GM12878 (cell line): Measurements from ENCODE around the gene SSTR4. TPM values are rescaled to one million over a fixed set of nuclear protein-coding genes. Genes with fewer than 3 reads are reported as not detected.

Source experiments
- ATAC-seq: fragments of 200-7000 bp; cut with Tn5 transposase; 3 replicates; pipeline ENCODE4 v1.9.1; 2020; ENCODE audit warnings: mild to moderate bottlenecking, moderate library complexity
- BruUV-seq: library from RNA; stranded (reverse); fragments of 400-500 nt; replicated peaks from 2 replicates; lab custom pipeline; 2021; lab: Mats Ljungman, UMichigan
- CTCF ChIA-PET: fragments of 300-600 bp; sonication (Branson Sonifier 250); formaldehyde crosslinking; extraction: SDS; loops from one replicate; lab custom pipeline; 2021; ENCODE audit warnings: inconsistent platforms; lab: Yijun Ruan, JAX
- POLR2A ChIA-PET: fragments of 350-600 bp; formaldehyde crosslinking; extraction: SDS; loops from one replicate; lab custom pipeline; 2021; ENCODE audit warnings: inconsistent platforms; lab: Charles Lee
- RAD21 ChIA-PET: fragments of 300-600 bp; sonication (Branson Sonifier 250); formaldehyde crosslinking; loops from one replicate; lab custom pipeline; 2023; ENCODE audit warnings: antibody characterized with exemption; ENCODE audit not compliant: unreplicated experiment; lab: Charles Lee
- SMC1A ChIA-PET: fragments of 300-600 bp; sonication (Branson Sonifier 250); formaldehyde crosslinking; loops from one replicate; lab custom pipeline; 2023; ENCODE audit not compliant: unreplicated experiment, uncharacterized antibody; lab: Charles Lee
- DNase-seq: peaks from one replicate; pipeline ENCODE4 v3.0.0-alpha.2; 2011; ENCODE audit warnings: low read depth, low spot score
- FAIRE-seq: peaks from 3 replicates; lab custom pipeline; 2011; peaks lifted over from hg19 to GRCh38; lab: Jason Lieb, UNC
- H2AFZ ChIP-seq: 2 replicates; pipeline ENCODE4 v1.6.0; 2011; ENCODE audit warnings: low read depth, low read length, control low read depth; ENCODE audit not compliant: control insufficient read depth
- H3K27ac ChIP-seq: 2 replicates; pipeline ENCODE4 v1.5.1; 2011; ENCODE audit warnings: control low read depth; ENCODE audit not compliant: control insufficient read depth, insufficient read depth
- H3K27me3 ChIP-seq, 2 experiments: replicated peaks in 1 of 2; 2 replicates each; pipeline versions ENCODE4 v1.6.0 to v1.6.1; 2011; ENCODE audit warnings: low read length in 1 of 2; ENCODE audit not compliant: control insufficient read depth in 2 of 2, insufficient read depth in 2 of 2
- H3K36me3 ChIP-seq, 2 experiments: 2 replicates each; pipeline ENCODE4 v1.5.1; 2011; ENCODE audit warnings: low read length in 1 of 2; ENCODE audit not compliant: control insufficient read depth in 2 of 2, insufficient read depth in 2 of 2
- H3K4me1 ChIP-seq: 2 replicates; pipeline ENCODE4 v1.6.1; 2011; ENCODE audit warnings: mild to moderate bottlenecking, low read length, moderate library complexity, mixed read lengths; ENCODE audit not compliant: control insufficient read depth, insufficient read depth
- H3K4me2 ChIP-seq: 2 replicates; pipeline ENCODE4 v1.6.0; 2011; ENCODE audit warnings: control low read depth; ENCODE audit not compliant: control insufficient read depth, insufficient read depth
- H3K4me3 ChIP-seq: fragments of 200-600 bp; sonication (generic); 2 replicates; pipeline ENCODE4 v1.5.1; 2016
- H3K79me2 ChIP-seq: 2 replicates; pipeline ENCODE4 v1.6.0; 2011; ENCODE audit warnings: low read length; ENCODE audit not compliant: control insufficient read depth, insufficient read depth
- H3K9ac ChIP-seq: 2 replicates; pipeline ENCODE4 v1.8.0; 2011; ENCODE audit warnings: low read length, control low read depth, mixed read lengths; ENCODE audit not compliant: control insufficient read depth, insufficient read depth
- H3K9me3 ChIP-seq: replicated peaks from 3 replicates; pipeline ENCODE4 v1.5.1; 2011; ENCODE audit warnings: mild to moderate bottlenecking, low read length; ENCODE audit not compliant: control insufficient read depth, insufficient read depth
- H4K20me1 ChIP-seq: 2 replicates; pipeline ENCODE4 v1.6.0; 2011; ENCODE audit not compliant: control insufficient read depth, insufficient read depth
- BCL11A ChIP-seq: IDR thresholded peaks from 2 replicates; pipeline ENCODE4 v1.6.1; 2011; ENCODE audit warnings: low read depth, low read length
- CEBPB ChIP-seq, 2 experiments: fragments of 150-350 bp in 1 of 2; IDR thresholded peaks; 2 replicates each; pipeline ENCODE4 v1.6.1; 2012 to 2014; ENCODE audit warnings: low read depth in 2 of 2, low read length in 2 of 2, borderline replicate concordance in 1 of 2, inconsistent platforms in 1 of 2
- NR2C1 ChIP-seq: fragments of 450-650 bp; IDR thresholded peaks from 2 replicates; pipeline ENCODE4 v1.6.1; 2017; ENCODE audit warnings: antibody characterized with exemption, mild to moderate bottlenecking, moderate library complexity
- POU2F2 ChIP-seq: IDR thresholded peaks from 3 replicates; pipeline ENCODE4 v1.6.1; 2011; ENCODE audit warnings: low read depth, mild to moderate bottlenecking, low read length, borderline replicate concordance
- RUNX3 ChIP-seq: IDR thresholded peaks from 2 replicates; pipeline ENCODE4 v1.6.1; 2012; ENCODE audit warnings: low read length, inconsistent platforms
- SMAD5 ChIP-seq: IDR thresholded peaks from 2 replicates; pipeline ENCODE4 v1.6.1; 2016; ENCODE audit warnings: antibody characterized with exemption, low read depth
- ZNF274 ChIP-seq: IDR thresholded peaks from one replicate; pipeline ENCODE4 v1.8.0; 2011; ENCODE audit not compliant: insufficient read length, insufficient read depth
- ZNF384 ChIP-seq: IDR thresholded peaks from 2 replicates; pipeline ENCODE4 v1.6.1; 2012; ENCODE audit warnings: low read depth, mild to moderate bottlenecking, low read length, improper control_type of control experiment, borderline replicate concordance
- ZNF622 ChIP-seq: fragments of 450-650 bp; IDR thresholded peaks from 2 replicates; pipeline ENCODE4 v1.6.1; 2017; ENCODE audit warnings: mild to moderate bottlenecking, inconsistent platforms
- WGBS: methylation state at CpG from one replicate; pipeline ENCODE4 v1.1.6; 2016; ENCODE audit warnings: low lambda C conversion rate; ENCODE audit not compliant: insufficient replicate concordance, insufficient coverage; ENCODE audit errors: missing lambda C conversion rate; 5-methylcytosine and 5-hydroxymethylcytosine counted together
- in situ Hi-C: fragments of 300-500 bp; cut with MboI; formaldehyde crosslinking; loops from 9 replicates; pipeline ENCODE4 v1.14.3; 2018; ENCODE audit warnings: mixed read lengths
- intact Hi-C: fragments of 100-400 bp; cut with micrococcal nuclease; formaldehyde crosslinking; loops from one replicate; pipeline ENCODE4 v1.14.2; 2022; ENCODE audit not compliant: unreplicated experiment
- polyA plus RNA-seq, 11 experiments: library from polyadenylated mRNA; depleted of rRNA in 4 of 11; unstranded in 6 of 11; stranded (reverse) in 5 of 11; fragments of >200 nt; fragmentation: Nextera tagmentation in 4 of 11; fragmentation: Illumina TruSeq in 1 of 11; extraction: Ambion mirVana in 4 of 11; extraction: Trizol in 1 of 11; gene quantifications; 1 replicate in 1 of 11; 2 replicates in 10 of 11; pipeline versions ENCODE4 v1.2.1 to v1.2.3, GENCODE V29; 2011 to 2016; ENCODE audit warnings: inconsistent platforms in 2 of 11, missing spikeins in 2 of 11, low read depth in 1 of 11
- total RNA-seq, 4 experiments: library from RNA; depleted of rRNA in 3 of 4; stranded (reverse); fragments of >200 nt in 3 of 4; fragmentation: Illumina TruSeq in 1 of 4; extraction: Trizol in 1 of 4; gene quantifications; 2 replicates each; pipeline versions ENCODE4 v1.2.1 to v1.2.3, GENCODE V29; 2013 to 2021
- TF ChIP-seq, protein P1 (sequence below): fragments of 450-650 bp; IDR thresholded peaks from 2 replicates; pipeline ENCODE4 v1.6.1; 2017; ENCODE audit warnings: antibody characterized with exemption, mild to moderate bottlenecking, moderate library complexity
- TF ChIP-seq, protein P2 (sequence below): fragments of 450-650 bp; IDR thresholded peaks from 2 replicates; pipeline ENCODE4 v1.6.1; 2017; ENCODE audit warnings: mild to moderate bottlenecking, moderate library complexity

Gene SSTR4
- total and polyA plus RNA-seq, 10 of the 15 experiments (the other 5 are each of a cell fraction or from before 2014, with no cell fraction given) = not detected

DNA sequence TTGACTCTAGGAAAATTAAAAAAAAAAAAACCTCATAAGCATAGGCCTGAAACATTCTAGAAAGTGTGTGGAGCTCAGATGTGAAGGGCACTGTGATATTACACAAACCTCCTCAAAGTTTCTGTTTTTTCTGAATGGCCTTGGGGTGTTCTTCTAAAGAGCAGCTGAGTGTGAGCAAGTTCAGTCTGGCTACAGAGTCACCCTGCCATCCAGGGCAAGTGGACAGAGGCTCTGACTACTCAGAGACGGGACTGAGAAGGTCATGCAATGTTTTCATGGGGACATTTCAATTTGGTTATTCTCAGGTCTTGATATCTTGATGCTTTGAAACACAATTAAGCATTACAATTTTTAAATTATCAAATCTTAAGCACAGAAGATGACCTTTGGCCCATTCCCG, 36.6 kb upstream of the SSTR4 start:
- no peaks in the 10 kb centered on the region for H4K20me1 ChIP-seq
- ChIA-PET SMC1A (interaction anchor here (0.6 to 1.4 kb wide), 3 partner anchors 23 to 376 kb away, joined by 3 to 5 read pairs (median 3); no protein-coding TSS in a partner anchor), RAD21 (no interaction called here), CTCF (interaction anchor here (1.1 kb wide), 1 partner anchor 343 kb away, joined by 3 read pairs; no protein-coding TSS in a partner anchor)
- no peaks in the 10 kb centered on the region for H3K9me3 ChIP-seq
- no peak overlapping the region for H2AFZ ChIP-seq
- BruUV-seq = no TSS peak
- H3K27ac ChIP-seq = no peak overlapping the region
- TF ChIP-seq NR2C1 (no peak), BCL11A (no peak), SMAD5 (no peak), ZNF622 (no peak), ZNF274 (no peak), POU2F2 (no peak), RUNX3 (no peak), ZNF384 (no peak), CEBPB (IDR thresholded peaks at IDR 0.05; ENCODE audit: borderline replicate concordance in 1 of 2, low read depth in 2 of 2, low read length in 2 of 2) (no peak)
- TF ChIP-seq, protein P1, sequence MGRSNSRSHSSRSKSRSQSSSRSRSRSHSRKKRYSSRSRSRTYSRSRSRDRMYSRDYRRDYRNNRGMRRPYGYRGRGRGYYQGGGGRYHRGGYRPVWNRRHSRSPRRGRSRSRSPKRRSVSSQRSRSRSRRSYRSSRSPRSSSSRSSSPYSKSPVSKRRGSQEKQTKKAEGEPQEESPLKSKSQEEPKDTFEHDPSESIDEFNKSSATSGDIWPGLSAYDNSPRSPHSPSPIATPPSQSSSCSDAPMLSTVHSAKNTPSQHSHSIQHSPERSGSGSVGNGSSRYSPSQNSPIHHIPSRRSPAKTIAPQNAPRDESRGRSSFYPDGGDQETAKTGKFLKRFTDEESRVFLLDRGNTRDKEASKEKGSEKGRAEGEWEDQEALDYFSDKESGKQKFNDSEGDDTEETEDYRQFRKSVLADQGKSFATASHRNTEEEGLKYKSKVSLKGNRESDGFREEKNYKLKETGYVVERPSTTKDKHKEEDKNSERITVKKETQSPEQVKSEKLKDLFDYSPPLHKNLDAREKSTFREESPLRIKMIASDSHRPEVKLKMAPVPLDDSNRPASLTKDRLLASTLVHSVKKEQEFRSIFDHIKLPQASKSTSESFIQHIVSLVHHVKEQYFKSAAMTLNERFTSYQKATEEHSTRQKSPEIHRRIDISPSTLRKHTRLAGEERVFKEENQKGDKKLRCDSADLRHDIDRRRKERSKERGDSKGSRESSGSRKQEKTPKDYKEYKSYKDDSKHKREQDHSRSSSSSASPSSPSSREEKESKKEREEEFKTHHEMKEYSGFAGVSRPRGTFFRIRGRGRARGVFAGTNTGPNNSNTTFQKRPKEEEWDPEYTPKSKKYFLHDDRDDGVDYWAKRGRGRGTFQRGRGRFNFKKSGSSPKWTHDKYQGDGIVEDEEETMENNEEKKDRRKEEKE = no peak
- TF ChIP-seq, protein P2, sequence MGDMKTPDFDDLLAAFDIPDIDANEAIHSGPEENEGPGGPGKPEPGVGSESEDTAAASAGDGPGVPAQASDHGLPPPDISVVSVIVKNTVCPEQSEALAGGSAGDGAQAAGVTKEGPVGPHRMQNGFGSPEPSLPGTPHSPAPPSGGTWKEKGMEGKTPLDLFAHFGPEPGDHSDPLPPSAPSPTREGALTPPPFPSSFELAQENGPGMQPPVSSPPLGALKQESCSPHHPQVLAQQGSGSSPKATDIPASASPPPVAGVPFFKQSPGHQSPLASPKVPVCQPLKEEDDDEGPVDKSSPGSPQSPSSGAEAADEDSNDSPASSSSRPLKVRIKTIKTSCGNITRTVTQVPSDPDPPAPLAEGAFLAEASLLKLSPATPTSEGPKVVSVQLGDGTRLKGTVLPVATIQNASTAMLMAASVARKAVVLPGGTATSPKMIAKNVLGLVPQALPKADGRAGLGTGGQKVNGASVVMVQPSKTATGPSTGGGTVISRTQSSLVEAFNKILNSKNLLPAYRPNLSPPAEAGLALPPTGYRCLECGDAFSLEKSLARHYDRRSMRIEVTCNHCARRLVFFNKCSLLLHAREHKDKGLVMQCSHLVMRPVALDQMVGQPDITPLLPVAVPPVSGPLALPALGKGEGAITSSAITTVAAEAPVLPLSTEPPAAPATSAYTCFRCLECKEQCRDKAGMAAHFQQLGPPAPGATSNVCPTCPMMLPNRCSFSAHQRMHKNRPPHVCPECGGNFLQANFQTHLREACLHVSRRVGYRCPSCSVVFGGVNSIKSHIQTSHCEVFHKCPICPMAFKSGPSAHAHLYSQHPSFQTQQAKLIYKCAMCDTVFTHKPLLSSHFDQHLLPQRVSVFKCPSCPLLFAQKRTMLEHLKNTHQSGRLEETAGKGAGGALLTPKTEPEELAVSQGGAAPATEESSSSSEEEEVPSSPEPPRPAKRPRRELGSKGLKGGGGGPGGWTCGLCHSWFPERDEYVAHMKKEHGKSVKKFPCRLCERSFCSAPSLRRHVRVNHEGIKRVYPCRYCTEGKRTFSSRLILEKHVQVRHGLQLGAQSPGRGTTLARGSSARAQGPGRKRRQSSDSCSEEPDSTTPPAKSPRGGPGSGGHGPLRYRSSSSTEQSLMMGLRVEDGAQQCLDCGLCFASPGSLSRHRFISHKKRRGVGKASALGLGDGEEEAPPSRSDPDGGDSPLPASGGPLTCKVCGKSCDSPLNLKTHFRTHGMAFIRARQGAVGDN = no peak
- TF ChIP-seq, all 136 proteins: peak for 0
- no peak for ATAC-seq
- FAIRE-seq = no peak
- Histone ChIP-seq H3K27me3 (no peaks in the 10 kb centered on the region; a peak in 1 of 4 replicates), H3K4me3 (no peak overlapping the region), H3K9ac (no peak overlapping the region), H3K79me2 (no peaks in the 10 kb centered on the region), H3K4me1 (no peaks in the 10 kb centered on the region), H3K4me2 (no peak overlapping the region), H3K36me3 (no peaks in the 10 kb centered on the region)
- POLR2A ChIA-PET = no interaction called here
- intact Hi-C loops = no loop called here
- no peak for DNase-seq
- in situ Hi-C loops = no loop called here
- 38% methylated on average over 2 of the region's 2 CpGs for WGBS
